A673 (cell line): Measurements from ENCODE around the gene GOLGA1.

Source experiments
- EZH2 ChIP-seq: fragments of 200-600 bp; sonication (generic); IDR thresholded peaks from 2 replicates; pipeline ENCODE4 v1.6.1; 2017; ENCODE audit warnings: borderline replicate concordance, low read depth, mild to moderate bottlenecking, mixed read lengths, antibody characterized with exemption, low read length; ENCODE audit not compliant: poor library complexity, severe bottlenecking
- TF ChIP-seq, protein P1 (sequence below): fragments of 300-800, 200-600 bp; sonication (generic); conservative IDR thresholded peaks from 2 replicates; pipeline ENCODE4 v1.5.1; 2017; ENCODE audit warnings: low read depth, mild to moderate bottlenecking, antibody characterized with exemption, low read length, moderate library complexity, mixed read lengths

DNA sequence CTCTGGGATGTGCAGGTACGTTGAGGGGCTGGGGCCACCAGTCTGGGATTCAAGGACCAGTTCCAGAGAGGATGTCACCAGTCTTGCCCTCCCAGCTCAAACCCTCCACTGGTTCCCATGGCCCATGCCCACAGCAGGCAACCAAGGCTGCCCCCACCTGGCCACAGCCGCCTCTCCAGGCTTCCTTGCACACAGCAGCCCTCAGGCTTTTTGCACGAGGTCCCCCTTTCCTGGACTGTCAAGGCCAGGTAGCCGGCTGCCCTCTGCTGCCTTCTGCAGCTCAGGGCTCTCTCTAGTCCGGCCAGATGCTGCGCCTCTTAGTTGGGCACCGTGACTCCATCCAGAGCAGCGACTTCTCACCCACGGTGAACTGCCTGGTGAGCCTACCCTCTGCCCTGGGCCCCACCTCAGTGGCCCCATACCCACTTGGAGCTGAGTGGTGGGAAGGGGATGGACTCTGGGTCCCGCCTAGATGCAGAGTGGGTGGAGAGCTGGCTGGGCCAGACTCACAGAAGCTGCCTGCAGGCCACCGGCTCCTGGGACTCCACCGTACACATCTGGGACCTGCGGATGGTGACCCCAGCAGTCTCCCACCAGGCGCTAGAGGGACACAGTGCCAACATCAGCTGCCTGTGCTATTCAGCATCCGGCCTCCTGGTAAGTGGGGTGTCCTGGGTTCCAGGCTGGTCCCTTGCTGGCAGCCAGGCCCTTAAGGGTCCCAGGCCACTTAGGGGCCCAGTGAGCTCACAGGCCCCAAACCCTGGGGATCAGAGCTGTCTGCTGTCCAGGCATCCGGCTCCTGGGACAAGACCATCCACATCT is 84.7 kb downstream of the GOLGA1 start:
- TF ChIP-seq, protein P1, sequence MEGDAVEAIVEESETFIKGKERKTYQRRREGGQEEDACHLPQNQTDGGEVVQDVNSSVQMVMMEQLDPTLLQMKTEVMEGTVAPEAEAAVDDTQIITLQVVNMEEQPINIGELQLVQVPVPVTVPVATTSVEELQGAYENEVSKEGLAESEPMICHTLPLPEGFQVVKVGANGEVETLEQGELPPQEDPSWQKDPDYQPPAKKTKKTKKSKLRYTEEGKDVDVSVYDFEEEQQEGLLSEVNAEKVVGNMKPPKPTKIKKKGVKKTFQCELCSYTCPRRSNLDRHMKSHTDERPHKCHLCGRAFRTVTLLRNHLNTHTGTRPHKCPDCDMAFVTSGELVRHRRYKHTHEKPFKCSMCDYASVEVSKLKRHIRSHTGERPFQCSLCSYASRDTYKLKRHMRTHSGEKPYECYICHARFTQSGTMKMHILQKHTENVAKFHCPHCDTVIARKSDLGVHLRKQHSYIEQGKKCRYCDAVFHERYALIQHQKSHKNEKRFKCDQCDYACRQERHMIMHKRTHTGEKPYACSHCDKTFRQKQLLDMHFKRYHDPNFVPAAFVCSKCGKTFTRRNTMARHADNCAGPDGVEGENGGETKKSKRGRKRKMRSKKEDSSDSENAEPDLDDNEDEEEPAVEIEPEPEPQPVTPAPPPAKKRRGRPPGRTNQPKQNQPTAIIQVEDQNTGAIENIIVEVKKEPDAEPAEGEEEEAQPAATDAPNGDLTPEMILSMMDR: peak; percentile 52
- TF ChIP-seq EZH2: no peak
